Lower leg skin (tissue), 3 donors: ENCODE data around the gene PLPP4.

Experiments used
- CTCF ChIP-seq, 3 donors: fragments of 450-650 bp; IDR thresholded peaks; one replicate each; pipeline ENCODE4 v1.5.1; 2016; ENCODE audit warnings: antibody characterized with exemption in 3 of 3, mild to moderate bottlenecking in 3 of 3, moderate library complexity in 2 of 3
- POLR2A ChIP-seq, 2 donors: fragments of 450-650 bp; IDR thresholded peaks; one replicate each; pipeline ENCODE4 v1.6.1; 2016 to 2017; ENCODE audit warnings: antibody characterized with exemption in 2 of 2, mild to moderate bottlenecking in 1 of 2, moderate library complexity in 1 of 2

- TF ChIP-seq CTCF (IDR thresholded peaks at IDR 0.05), result no peak
- no peak for TF ChIP-seq POLR2A (IDR thresholded peaks at IDR 0.05)
These were observed 8.1 kb downstream of the PLPP4 start for GRCh38 chr10:120465138-120465537.
